Type B pancreatic cell (in vitro differentiated cells): ENCODE results near the gene SYTL2. TPM values are rescaled to one million over a fixed set of nuclear protein-coding genes. Genes with fewer than 3 reads are reported as not detected.

Experiments used
- DNase-seq: peaks from one replicate; pipeline ENCODE4 v3.0.0; 2021; ENCODE audit warnings: mixed read lengths; ENCODE audit not compliant: unreplicated experiment; ENCODE audit errors: extremely low spot score
- H3K27ac Mint-ChIP-seq: 2 replicates; pipeline ENCODE4 v1.8.0; 2021; ENCODE audit warnings: mild to moderate bottlenecking, mixed read lengths
- H3K27me3 Mint-ChIP-seq: 2 replicates; pipeline ENCODE4 v1.8.0; 2021; ENCODE audit warnings: mixed read lengths
- H3K36me3 Mint-ChIP-seq: 2 replicates; pipeline ENCODE4 v1.8.0; 2021; ENCODE audit warnings: mixed read lengths
- H3K4me1 Mint-ChIP-seq: one replicate; pipeline ENCODE4 v1.8.0; 2021; ENCODE audit warnings: mixed read lengths; ENCODE audit not compliant: unreplicated experiment
- H3K4me3 Mint-ChIP-seq: 2 replicates; pipeline ENCODE4 v1.8.0; 2021; ENCODE audit warnings: mild to moderate bottlenecking, mixed read lengths
- H3K9me3 Mint-ChIP-seq: 2 replicates; pipeline ENCODE4 v1.8.0; 2021; ENCODE audit warnings: mixed read lengths
- total RNA-seq: library from RNA; stranded (reverse); gene quantifications from 2 replicates; pipeline ENCODE4 v1.2.1, GENCODE V29; 2021; ENCODE audit warnings: low replicate concordance
- TF ChIP-seq, protein P1 (sequence below): fragments of 200-600 bp; sonication (generic); conservative IDR thresholded peaks from 2 replicates; pipeline ENCODE4 v1.5.0; 2021; ENCODE audit warnings: antibody characterized with exemption, mild to moderate bottlenecking

SYTL2 gene
- total RNA-seq, 1 donor from 2014 or later = 30.6 TPM

GRCh38 chr11:85822814-85823213 lies 11.9 kb upstream of the SYTL2 start:
- H3K9me3 Mint-ChIP-seq = no peaks in the 10 kb centered on the region

GRCh38 chr11:85821636-85822035 lies 10.7 kb upstream of the SYTL2 start:
- H3K36me3 Mint-ChIP-seq = no peaks in the 10 kb centered on the region
- no peaks in the 10 kb centered on the region for H3K27me3 Mint-ChIP-seq
- no peak for DNase-seq
- TF ChIP-seq, protein P1, sequence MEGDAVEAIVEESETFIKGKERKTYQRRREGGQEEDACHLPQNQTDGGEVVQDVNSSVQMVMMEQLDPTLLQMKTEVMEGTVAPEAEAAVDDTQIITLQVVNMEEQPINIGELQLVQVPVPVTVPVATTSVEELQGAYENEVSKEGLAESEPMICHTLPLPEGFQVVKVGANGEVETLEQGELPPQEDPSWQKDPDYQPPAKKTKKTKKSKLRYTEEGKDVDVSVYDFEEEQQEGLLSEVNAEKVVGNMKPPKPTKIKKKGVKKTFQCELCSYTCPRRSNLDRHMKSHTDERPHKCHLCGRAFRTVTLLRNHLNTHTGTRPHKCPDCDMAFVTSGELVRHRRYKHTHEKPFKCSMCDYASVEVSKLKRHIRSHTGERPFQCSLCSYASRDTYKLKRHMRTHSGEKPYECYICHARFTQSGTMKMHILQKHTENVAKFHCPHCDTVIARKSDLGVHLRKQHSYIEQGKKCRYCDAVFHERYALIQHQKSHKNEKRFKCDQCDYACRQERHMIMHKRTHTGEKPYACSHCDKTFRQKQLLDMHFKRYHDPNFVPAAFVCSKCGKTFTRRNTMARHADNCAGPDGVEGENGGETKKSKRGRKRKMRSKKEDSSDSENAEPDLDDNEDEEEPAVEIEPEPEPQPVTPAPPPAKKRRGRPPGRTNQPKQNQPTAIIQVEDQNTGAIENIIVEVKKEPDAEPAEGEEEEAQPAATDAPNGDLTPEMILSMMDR = no peak
- no peak overlapping the region for H3K27ac Mint-ChIP-seq
- no peaks in the 10 kb centered on the region for H3K9me3 Mint-ChIP-seq
- H3K4me1 Mint-ChIP-seq = peaks cover 13% of the 10 kb centered on the region
- H3K4me3 Mint-ChIP-seq = no peak overlapping the region

More at GRCh38 chr11:85822814-85823213, 11.9 kb upstream of the SYTL2 start:
- no peak overlapping the region for H3K4me3 Mint-ChIP-seq
- no peak overlapping the region for H3K27ac Mint-ChIP-seq
- DNase-seq = no peak
- peaks cover 20% of the 10 kb centered on the region for H3K4me1 Mint-ChIP-seq
- H3K36me3 Mint-ChIP-seq = no peaks in the 10 kb centered on the region
- TF ChIP-seq, protein P1 = no peak
- no peaks in the 10 kb centered on the region for H3K27me3 Mint-ChIP-seq

DNA sequence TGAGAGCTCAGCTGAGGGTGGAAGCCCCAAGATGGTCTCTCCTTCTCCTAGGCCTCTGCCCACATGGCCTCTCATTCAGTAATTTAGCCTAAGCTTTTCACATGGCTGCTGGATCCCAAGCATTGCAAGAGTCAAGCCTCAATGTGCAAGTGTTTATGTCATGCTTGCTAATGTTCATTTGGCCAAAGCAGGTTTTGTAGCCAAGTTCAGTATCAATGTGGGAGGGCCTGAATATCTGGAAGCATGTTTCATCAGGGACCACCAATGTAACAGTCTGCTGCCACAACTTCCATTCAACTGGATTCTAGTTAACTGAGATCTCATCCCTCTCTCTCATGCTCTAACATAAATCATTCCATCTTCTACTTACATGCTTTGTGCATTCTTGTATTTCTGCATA lies 8.5 kb upstream of the SYTL2 start:
- Mint-ChIP-seq H3K4me1 (no peaks in the 10 kb centered on the region), H3K27ac (no peak overlapping the region), H3K4me3 (no peak overlapping the region), H3K27me3 (no peaks in the 10 kb centered on the region), H3K9me3 (no peaks in the 10 kb centered on the region), H3K36me3 (no peaks in the 10 kb centered on the region)
- TF ChIP-seq, protein P1 = no peak
- DNase-seq = no peak

GRCh38 chr11:85815186-85815931 lies 4.4 kb upstream of the SYTL2 start:
- no peak for DNase-seq
- no peak overlapping the region for H3K27ac Mint-ChIP-seq
- TF ChIP-seq, protein P1 = no peak
- H3K27me3 Mint-ChIP-seq = peaks cover 14% of the 10 kb centered on the region
- H3K4me1 Mint-ChIP-seq = peaks cover 5% of the 10 kb centered on the region
- no peak overlapping the region for H3K4me3 Mint-ChIP-seq
- H3K9me3 Mint-ChIP-seq = no peaks in the 10 kb centered on the region
- H3K36me3 Mint-ChIP-seq = no peaks in the 10 kb centered on the region

- H3K4me3 Mint-ChIP-seq = no peak overlapping the region
- peaks cover 21% of the 10 kb centered on the region for H3K27me3 Mint-ChIP-seq
- peaks cover 22% of the 10 kb centered on the region for H3K4me1 Mint-ChIP-seq
- TF ChIP-seq, protein P1 = no peak
- no peak overlapping the region for H3K27ac Mint-ChIP-seq
- no peaks in the 10 kb centered on the region for H3K9me3 Mint-ChIP-seq
- H3K36me3 Mint-ChIP-seq = no peaks in the 10 kb centered on the region
- no peak for DNase-seq
Measured at GRCh38 chr11:85813721-85814120, 2.8 kb upstream of the SYTL2 start.
